ENCODE measurements around the gene NUP93. TPM values are rescaled to one million over a fixed set of nuclear protein-coding genes. Genes with fewer than 3 reads are reported as not detected.
A peak's percentile ranks its signal among the peaks of the same experiment; 100 is the strongest.
"Not testable (repeated sequence)": the region's sequence is repeated elsewhere in the genome, so short reads cannot be mapped to it uniquely, and the experiment has no call there.

Gene NUP93
- total RNA-seq, 3 donors from 2014 or later = 31.0 to 45.6 (median 40.8) TPM

DNA sequence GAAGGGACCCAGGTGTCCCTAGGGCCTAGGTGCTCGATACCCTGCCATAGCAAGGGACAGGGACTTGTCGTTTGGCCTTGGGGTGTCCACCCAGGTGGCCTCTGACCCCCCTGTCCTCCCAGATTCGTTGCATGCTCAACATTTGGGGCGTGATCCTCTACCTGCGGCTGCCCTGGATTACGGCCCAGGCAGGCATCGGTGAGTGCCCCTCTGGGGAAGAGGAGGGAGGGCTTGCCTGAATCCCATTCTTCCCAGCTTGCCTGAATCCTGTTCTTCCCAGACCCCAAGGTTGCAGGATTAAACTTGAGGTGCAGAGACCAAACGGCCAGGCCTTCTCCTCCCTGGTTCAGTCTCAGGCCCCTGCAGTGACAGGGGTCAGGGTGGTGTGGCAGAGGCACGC lies 138.2 kb downstream of the NUP93 start:
- H3K36me3 ChIP-seq (ENCODE audit: low read depth) = no peaks in the 10 kb centered on the region
- no peak for DNase-seq
- no peak overlapping the region for H3K4me3 ChIP-seq
- no peaks in the 10 kb centered on the region for H3K4me1 ChIP-seq (ENCODE audit: low read depth)
- H3K9me3 ChIP-seq = no peaks in the 10 kb centered on the region
- intact Hi-C loops (cut with DNase I, micrococcal nuclease) = loop anchor here in 1 of 2 donors (5.0 kb wide), 1 partner anchor 84 kb away; no protein-coding TSS in a partner anchor
- TF ChIP-seq, protein P1, sequence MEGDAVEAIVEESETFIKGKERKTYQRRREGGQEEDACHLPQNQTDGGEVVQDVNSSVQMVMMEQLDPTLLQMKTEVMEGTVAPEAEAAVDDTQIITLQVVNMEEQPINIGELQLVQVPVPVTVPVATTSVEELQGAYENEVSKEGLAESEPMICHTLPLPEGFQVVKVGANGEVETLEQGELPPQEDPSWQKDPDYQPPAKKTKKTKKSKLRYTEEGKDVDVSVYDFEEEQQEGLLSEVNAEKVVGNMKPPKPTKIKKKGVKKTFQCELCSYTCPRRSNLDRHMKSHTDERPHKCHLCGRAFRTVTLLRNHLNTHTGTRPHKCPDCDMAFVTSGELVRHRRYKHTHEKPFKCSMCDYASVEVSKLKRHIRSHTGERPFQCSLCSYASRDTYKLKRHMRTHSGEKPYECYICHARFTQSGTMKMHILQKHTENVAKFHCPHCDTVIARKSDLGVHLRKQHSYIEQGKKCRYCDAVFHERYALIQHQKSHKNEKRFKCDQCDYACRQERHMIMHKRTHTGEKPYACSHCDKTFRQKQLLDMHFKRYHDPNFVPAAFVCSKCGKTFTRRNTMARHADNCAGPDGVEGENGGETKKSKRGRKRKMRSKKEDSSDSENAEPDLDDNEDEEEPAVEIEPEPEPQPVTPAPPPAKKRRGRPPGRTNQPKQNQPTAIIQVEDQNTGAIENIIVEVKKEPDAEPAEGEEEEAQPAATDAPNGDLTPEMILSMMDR (IDR thresholded peaks at IDR 0.05) = no peak
- ATAC-seq = no peak

DNA sequence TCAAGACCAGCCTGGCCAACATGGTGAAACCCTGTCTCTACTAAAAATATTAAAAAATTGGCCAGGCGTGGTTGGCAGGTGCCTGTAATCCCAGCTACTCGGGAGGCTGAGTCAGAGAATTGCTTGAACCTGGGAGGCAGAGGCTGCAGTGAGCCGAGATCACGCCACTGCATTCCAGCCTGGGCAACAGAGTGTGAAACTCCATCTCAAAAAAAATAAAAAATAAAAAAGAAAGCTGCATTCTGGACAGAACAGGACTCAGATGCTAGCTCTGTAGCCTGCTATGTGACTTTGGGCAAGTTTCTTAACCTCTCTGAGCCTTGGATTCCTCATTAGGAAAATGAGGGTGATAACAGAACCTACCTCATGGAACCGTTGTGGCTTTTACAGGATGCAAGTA lies 138.8 kb downstream of the NUP93 start:
- H3K4me1 ChIP-seq (ENCODE audit: low read depth); H3K4me3 ChIP-seq; DNase-seq; ATAC-seq; H3K9me3 ChIP-seq; H3K36me3 ChIP-seq (ENCODE audit: low read depth): not testable (repeated sequence)
- intact Hi-C loops (cut with DNase I, micrococcal nuclease) = loop anchor here in 1 of 2 donors (5.0 kb wide), 1 partner anchor 84 kb away; no protein-coding TSS in a partner anchor

DNA sequence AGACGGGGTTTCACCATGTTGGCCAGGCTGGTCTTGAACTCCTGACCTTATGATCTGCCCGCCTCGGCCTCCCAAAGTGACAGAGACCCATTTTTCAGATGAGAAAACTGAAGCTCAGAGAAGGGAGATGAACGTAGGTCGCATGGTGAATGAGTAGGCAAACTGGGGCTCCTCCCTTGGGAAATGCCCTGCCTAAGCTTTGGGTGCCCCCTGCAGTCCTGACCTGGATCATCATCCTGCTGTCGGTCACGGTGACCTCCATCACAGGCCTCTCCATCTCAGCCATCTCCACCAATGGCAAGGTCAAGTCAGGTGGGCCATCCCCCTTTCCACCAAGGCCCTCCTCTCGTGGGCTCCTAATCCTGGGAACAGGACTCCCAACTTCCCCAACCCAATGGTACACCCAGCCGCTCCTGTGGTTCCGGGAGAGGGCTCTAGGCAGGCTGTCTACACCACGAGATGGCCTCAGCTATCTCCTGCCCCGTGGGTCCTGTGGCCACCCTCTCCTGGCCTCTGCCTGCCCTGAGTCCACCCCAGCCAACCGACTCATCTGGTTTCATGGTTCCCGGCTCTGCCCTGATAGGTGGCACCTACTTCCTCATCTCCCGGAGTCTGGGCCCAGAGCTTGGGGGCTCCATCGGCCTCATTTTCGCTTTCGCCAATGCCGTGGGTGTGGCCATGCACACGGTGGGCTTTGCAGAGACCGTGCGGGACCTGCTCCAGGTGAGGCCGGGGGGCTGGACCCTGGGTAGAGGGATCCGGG lies 139.8 kb downstream of the NUP93 start:
- DNase-seq = peak in 1 of 3 donors; percentile 32
- intact Hi-C loops (cut with DNase I, micrococcal nuclease) = loop anchor here in 1 of 2 donors (5.0 kb wide), 1 partner anchor 83 kb away; no protein-coding TSS in a partner anchor
- ATAC-seq = peak; percentile 34

DNA sequence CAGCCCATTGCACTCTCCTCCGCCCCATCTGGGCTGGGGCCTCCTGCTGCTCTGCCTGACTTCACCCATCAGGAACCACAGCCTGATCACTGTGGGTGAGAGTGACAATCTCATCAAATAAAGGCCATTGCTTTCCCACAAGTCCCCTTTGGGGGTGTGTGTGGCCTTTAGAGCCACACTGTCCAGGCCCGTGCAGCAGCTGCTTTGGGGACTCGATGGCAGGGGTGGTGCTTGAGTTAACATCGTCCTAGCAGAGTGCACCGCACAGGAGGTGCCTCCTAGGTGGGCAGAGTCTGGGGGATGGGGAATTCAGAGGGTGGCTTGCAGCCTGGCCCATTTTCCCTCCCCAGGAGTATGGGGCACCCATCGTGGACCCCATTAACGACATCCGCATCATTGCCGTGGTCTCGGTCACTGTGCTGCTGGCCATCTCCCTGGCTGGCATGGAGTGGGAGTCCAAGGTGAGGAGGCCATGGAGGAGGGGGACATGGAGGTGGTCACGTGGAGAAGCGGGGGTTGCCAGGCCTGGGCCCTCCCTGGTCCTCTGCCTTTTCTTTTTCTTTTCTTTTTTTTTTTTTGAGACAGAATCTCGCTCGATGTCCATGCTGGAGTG lies 140.5 kb downstream of the NUP93 start:
- H3K9me3 ChIP-seq = no peaks in the 10 kb centered on the region
- H3K36me3 ChIP-seq (ENCODE audit: low read depth) = no peaks in the 10 kb centered on the region
- intact Hi-C loops (cut with DNase I, micrococcal nuclease) = no loop called here
- TF ChIP-seq, protein P1 (IDR thresholded peaks at IDR 0.05) = no peak
- no peak overlapping the region for H3K4me3 ChIP-seq
- peak; percentile 4 for ATAC-seq
- DNase-seq = no peak
- H3K4me1 ChIP-seq (ENCODE audit: low read depth) = no peaks in the 10 kb centered on the region

More for the DNA sequence above, 139.8 kb downstream of the NUP93 start:
- Histone ChIP-seq H3K9me3 (no peaks in the 10 kb centered on the region), H3K36me3 (ENCODE audit: low read depth) (no peaks in the 10 kb centered on the region), H3K4me1 (ENCODE audit: low read depth) (no peaks in the 10 kb centered on the region), H3K4me3 (no peak overlapping the region)
- TF ChIP-seq, protein P1 (IDR thresholded peaks at IDR 0.05) = no peak

DNA sequence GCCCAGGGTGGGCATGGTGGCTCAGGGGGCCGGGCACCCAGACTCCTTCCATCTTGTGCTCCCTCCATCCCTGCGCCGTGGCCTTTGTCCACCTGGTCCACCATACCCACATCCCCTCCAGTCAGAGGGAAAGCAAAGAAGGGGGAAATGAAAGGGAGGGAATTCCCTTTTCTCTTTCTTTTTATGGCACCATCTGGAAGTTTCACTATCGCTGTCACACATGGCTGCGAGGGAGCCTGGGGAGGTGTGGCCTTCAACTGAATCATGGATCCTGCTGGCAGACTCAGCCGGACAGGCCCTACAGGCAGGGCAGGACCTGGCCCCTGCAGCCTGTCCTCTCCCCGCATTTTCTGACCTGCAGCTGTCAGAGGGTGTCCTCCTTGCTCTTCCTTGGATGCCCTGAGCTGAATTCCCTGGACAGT lies 141.3 kb downstream of the NUP93 start:
- Histone ChIP-seq H3K9me3 (no peaks in the 10 kb centered on the region), H3K4me3 (no peak overlapping the region), H3K36me3 (ENCODE audit: low read depth) (no peaks in the 10 kb centered on the region), H3K4me1 (ENCODE audit: low read depth) (no peaks in the 10 kb centered on the region)
- ATAC-seq (peak; percentile 83), DNase-seq (peak in 2 of 3 donors; percentile 45 to 56)
- TF ChIP-seq, protein P1 (IDR thresholded peaks at IDR 0.05) = no peak
- intact Hi-C loops (cut with DNase I, micrococcal nuclease) = no loop called here

DNA sequence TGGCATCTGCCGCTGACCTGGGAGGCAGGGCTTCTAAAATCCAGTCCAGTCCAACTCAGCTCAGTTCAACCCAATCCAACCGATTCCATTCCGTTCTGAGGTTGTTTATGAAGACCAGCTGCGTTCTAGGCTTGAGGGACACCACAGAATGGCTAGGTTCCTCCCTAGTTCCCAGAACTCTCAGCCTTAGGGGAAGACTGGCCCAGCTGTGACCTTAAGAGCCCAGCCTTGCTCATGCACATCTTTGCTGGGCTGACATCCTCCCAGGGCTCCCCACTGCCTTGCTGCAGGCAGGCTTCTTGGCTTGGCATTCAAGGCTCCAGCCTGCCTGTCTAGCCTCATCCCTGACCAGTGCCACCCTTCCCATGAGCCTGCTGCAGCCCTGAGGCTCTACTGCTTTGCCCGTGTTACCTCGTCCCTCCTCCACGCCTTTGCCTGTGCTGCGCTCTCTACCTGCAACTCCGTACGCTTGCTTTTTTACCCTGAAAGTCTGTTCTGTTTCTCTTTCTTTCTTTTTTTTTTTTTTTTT lies 143.0 kb downstream of the NUP93 start:
- Histone ChIP-seq H3K9me3 (no peaks in the 10 kb centered on the region), H3K4me3 (no peak overlapping the region), H3K36me3 (ENCODE audit: low read depth) (no peaks in the 10 kb centered on the region), H3K4me1 (ENCODE audit: low read depth) (no peaks in the 10 kb centered on the region)
- intact Hi-C loops (cut with DNase I, micrococcal nuclease) = no loop called here
- ATAC-seq (peak; percentile 7), DNase-seq (peak in 1 of 3 donors; percentile 15)
- TF ChIP-seq, protein P1 (IDR thresholded peaks at IDR 0.05) = no peak
